Skeletal muscle cell (primary cell): ENCODE results near the gene SDR42E2.
A peak's percentile ranks its signal among the peaks of the same experiment; 100 is the strongest.

Experiments
- DNase-seq: peaks from one replicate; pipeline ENCODE4 v3.0.0-alpha.2; 2010; ENCODE audit warnings: low read depth
- H3K4me3 ChIP-seq: 2 replicates; pipeline ENCODE4 v1.5.1; 2011; ENCODE audit warnings: low read depth, mild to moderate bottlenecking, control low read depth, low read length, moderate library complexity

The SDR42E2 gene

DNA sequence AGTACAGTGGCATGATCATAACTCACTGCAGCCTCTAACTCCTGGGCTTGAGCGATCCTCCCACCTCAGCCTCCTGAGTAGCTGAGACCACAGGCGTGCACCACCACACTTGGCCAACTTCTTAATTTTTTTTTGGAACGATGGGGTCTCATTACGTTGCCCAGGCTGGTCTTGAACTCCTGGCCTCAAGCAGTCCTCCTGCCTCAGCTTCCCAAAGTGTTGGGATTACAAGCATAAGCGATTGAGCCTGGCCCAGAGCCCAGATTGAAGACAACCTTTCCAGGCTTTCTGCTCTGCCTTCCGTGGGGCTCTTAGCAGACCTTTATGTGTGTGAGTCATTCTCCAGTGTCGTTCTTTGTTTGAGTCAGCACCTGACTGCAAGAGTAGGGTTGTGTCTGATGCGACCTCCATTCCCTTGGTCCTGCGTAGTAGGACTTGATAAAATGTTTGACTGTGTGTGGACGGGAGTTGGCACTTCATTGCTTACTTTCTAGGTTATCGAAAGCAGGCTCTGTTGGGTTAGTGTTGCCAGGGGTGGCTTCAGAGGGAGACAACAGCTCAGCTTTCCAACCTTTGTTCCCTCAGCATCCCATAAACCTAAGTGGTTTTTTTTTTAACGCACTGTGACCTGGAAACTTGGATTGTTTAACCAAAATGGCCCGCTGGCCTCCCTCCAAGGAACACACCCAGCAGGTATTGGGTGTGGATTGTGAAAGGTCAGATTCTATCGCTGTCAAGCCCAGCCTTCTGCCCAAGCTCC, 70.2 kb downstream of the SDR42E2 start:
- H3K4me3 ChIP-seq = no peak overlapping the region
- no peak for DNase-seq

GRCh38 chr16:22233037-22233372, 70.7 kb downstream of the SDR42E2 start:
- no peak for DNase-seq
- H3K4me3 ChIP-seq = no peak overlapping the region

DNA sequence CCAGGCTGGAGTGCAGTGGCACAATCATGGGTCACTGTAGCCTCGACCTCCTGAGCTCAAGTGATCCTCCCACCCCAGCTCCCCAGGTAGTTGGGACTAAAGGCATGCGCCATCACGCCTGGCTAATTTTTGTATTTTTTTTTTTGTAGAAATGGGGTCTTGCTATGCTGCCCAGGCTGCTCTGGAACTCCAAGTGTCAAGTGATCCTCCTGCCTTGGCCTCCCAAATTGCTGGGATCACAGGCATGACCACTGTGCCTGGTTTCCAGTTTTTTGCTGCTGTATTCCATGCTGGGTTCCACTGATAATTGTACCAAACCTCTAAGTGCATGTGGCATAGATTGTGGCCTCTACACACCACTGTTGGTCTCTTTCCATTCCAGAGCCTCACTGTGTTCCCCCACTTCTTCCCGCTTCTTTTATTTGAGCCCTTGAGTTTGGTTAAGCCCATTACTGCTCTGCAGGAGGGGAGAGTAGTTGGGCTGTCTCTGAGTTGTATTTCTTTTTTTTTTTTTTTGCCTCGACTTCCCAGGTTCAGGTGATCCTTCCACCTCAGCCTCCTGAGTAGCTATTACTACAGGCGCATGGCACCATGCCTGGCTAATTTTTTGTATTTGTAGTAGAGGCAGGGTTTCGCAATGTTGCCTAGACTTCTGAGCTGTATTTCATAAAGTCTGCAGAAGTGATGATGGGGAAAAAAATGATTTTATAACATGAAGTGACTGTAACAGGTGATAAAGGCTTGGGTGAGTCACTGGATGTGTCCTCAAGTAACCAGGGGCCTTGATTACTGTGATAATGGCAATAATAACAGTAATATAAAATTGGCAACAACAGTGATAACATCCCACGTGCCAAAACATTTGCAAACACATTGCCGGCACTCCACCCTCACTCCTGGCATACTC, 73.8 kb downstream of the SDR42E2 start:
- no peak for DNase-seq
- H3K4me3 ChIP-seq = no peak overlapping the region

DNA sequence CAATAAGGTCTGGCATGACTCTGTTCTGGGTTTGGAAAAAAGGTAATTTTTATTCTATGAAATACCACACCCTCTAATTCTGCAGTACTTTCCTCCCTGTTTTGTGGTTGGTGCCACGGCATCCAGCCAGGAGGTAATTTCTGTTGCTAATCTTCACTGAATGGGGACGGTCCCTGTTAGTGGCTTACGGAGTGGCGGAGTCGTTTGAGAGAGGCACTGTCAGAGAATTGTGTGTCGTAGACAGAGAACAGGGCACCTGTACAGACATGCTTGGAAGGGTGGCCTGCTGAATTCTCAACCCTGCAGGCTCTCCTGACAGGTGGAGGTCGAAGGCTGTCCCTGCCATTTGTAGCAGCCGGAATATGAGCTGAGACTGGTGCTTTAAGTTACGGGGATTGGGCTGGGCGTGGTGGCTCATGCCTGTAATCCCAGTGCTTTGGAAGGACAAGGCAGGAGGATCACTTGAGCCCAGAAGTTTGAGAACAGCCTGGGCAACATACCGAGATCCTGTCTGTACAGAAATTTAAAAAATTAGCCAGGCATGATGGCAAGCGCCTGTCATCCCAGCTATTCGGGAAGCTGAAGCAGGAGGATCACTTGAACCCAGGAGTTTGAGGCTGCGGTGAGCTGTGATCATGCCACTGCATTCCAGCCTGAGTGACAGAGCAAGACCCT, 77.0 kb downstream of the SDR42E2 start:
- H3K4me3 ChIP-seq = no peak overlapping the region
- no peak for DNase-seq

DNA sequence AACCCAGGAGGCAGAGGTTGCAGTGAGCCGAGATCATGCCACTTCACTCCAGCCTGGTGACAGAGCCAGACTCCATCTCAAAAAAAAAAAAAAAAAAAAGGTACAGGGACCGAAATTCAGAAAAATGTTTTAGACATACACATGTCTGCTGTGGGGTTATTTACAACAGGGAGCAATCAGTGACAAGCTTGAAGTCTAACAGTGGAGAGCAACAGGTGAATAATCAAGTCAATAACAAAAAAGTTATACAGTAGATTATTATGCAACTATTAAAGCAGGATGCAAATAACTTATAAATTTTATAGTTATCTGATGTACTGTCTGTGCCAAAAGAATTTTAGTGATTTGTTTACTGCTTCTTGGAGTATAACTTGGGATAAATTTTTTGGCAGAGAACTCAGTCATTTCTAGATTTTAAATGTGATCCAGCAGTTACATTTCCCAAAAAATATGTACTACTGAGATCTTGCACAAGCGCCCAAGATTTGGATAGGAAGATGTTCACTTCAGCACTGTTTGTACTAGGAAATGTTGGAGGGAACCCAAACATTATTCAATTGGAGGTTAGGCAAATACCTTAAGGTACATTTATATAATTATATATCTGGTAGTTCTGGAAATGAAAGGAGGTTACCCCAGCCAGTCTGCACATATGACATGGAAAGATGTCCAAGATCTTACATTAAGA, 77.9 kb downstream of the SDR42E2 start:
- DNase-seq = peak; percentile 37
- H3K4me3 ChIP-seq = no peak overlapping the region
